HCT116 (cell line): Measurements from ENCODE around the gene TMEM150A. TPM values are rescaled to one million over a fixed set of nuclear protein-coding genes. Genes with fewer than 3 reads are reported as not detected.

Experiments used
- ATAC-seq: fragments of 200-7000 bp; cut with Tn5 transposase; 2 replicates; pipeline ENCODE4 v1.9.1; 2020; ENCODE audit warnings: mild to moderate bottlenecking, moderate library complexity
- BruUV-seq: library from RNA; stranded (reverse); fragments of 400-500 nt; replicated peaks from 2 replicates; lab custom pipeline; 2021; lab: Mats Ljungman, UMichigan
- CTCF ChIA-PET: fragments of 300-600 bp; sonication (Branson Sonifier 250); formaldehyde crosslinking; loops from one replicate; lab custom pipeline; 2021; ENCODE audit warnings: antibody characterized with exemption; lab: Charles Lee
- POLR2A ChIA-PET: fragments of 300-600, 350-600 bp; sonication (Branson Sonifier 250); formaldehyde crosslinking; loops from one replicate; lab custom pipeline; 2021; ENCODE audit warnings: antibody characterized with exemption; lab: Charles Lee
- RAD21 ChIA-PET, 2 experiments: fragments of 300-600 bp; sonication (Branson Sonifier 250); formaldehyde crosslinking; loops; one replicate each; lab custom pipeline; 2023; ENCODE audit warnings: low total read pairs in 2 of 2; ENCODE audit not compliant: uncharacterized antibody in 2 of 2, unreplicated experiment in 2 of 2, low non-redundant PET in 1 of 2; lab: Charles Lee
- DNase-seq: peaks from one replicate; pipeline ENCODE4 v3.0.0-alpha.2; 2010; ENCODE audit warnings: low read depth, low spot score
- H2AFZ ChIP-seq: fragments of 200-600 bp; shearing (Covaris generic), sonication (generic); 2 replicates; pipeline ENCODE4 v1.6.1; 2017; ENCODE audit warnings: low read depth, mixed run types, mixed read lengths, antibody characterized with exemption, low read length; ENCODE audit not compliant: poor library complexity, severe bottlenecking
- H3K27ac ChIP-seq: 2 replicates; pipeline ENCODE4 v1.5.1; 2012; ENCODE audit warnings: low read depth, low read length
- H3K27me3 ChIP-seq: fragments of 200-600 bp; sonication (generic); 2 replicates; pipeline ENCODE4 v1.6.1; 2016; ENCODE audit warnings: mixed run types, low read length, mixed read lengths; ENCODE audit not compliant: insufficient read depth
- H3K36me3 ChIP-seq, 2 experiments: fragments of 200-500 bp in 1 of 2; fragments of 200-600 bp in 1 of 2; sonication (Bioruptor generic) in 1 of 2; sonication (generic) in 1 of 2; 2 replicates each; pipeline versions ENCODE4 v1.5.1 to v1.6.1; 2014 to 2016; ENCODE audit warnings: low read length in 2 of 2, inconsistent platforms in 1 of 2, mixed read lengths in 1 of 2, mixed run types in 1 of 2; ENCODE audit not compliant: insufficient read depth in 2 of 2, control insufficient read depth in 1 of 2
- H3K4me1 ChIP-seq, 2 experiments: fragments of 200-600 bp in 1 of 2; sonication (generic) in 1 of 2; 2 replicates each; pipeline versions ENCODE4 v1.5.1 to v1.6.1; 2012 to 2017; ENCODE audit warnings: low read length in 2 of 2, inconsistent platforms in 1 of 2, mild to moderate bottlenecking in 1 of 2, mixed read lengths in 1 of 2, mixed run types in 1 of 2, moderate library complexity in 1 of 2; ENCODE audit not compliant: insufficient read depth in 2 of 2, control insufficient read depth in 1 of 2
- H3K4me2 ChIP-seq: fragments of 200-600 bp; sonication (generic); 2 replicates; pipeline ENCODE4 v1.6.1; 2017; ENCODE audit warnings: mixed run types, low read length, mixed read lengths
- H3K4me3 ChIP-seq, 2 experiments: fragments of 200-600 bp in 1 of 2; sonication (generic) in 1 of 2; replicated peaks in 1 of 2; 2 replicates each; pipeline ENCODE4 v1.5.1; 2011 to 2016; ENCODE audit warnings: low read length in 2 of 2, control low read depth in 1 of 2, low read depth in 1 of 2, mild to moderate bottlenecking in 1 of 2, mixed read lengths in 1 of 2, mixed run types in 1 of 2
- H3K79me2 ChIP-seq: fragments of 200-600 bp; sonication (generic); 2 replicates; pipeline ENCODE4 v1.6.1; 2017; ENCODE audit warnings: mild to moderate bottlenecking, mixed run types, low read length, moderate library complexity, mixed read lengths; ENCODE audit not compliant: insufficient read depth
- H3K9ac ChIP-seq: fragments of 200-600 bp; sonication (generic); 2 replicates; pipeline ENCODE4 v1.6.1; 2016; ENCODE audit warnings: low read length, mixed read lengths
- H3K9me2 ChIP-seq: fragments of 200-600 bp; sonication (generic), shearing (Covaris generic); 2 replicates; pipeline ENCODE4 v1.6.1; 2017; ENCODE audit warnings: mixed run types, mild to moderate bottlenecking, moderate library complexity; ENCODE audit not compliant: insufficient read depth
- H3K9me3 ChIP-seq, 2 experiments: fragments of 200-500 bp in 1 of 2; fragments of 200-600 bp in 1 of 2; sonication (Bioruptor generic) in 1 of 2; sonication (generic) in 1 of 2; 2 replicates each; pipeline ENCODE4 v1.6.1; 2014 to 2017; ENCODE audit warnings: low read length in 2 of 2, mixed read lengths in 2 of 2, inconsistent platforms in 1 of 2, low read depth in 1 of 2, mild to moderate bottlenecking in 1 of 2, mixed run types in 1 of 2, moderate library complexity in 1 of 2; ENCODE audit not compliant: control insufficient read depth in 1 of 2, insufficient read depth in 1 of 2
- H4K20me1 ChIP-seq: fragments of 200-600 bp; sonication (generic), shearing (Covaris generic); 2 replicates; pipeline ENCODE4 v1.6.1; 2017; ENCODE audit warnings: mixed run types, mild to moderate bottlenecking, moderate library complexity; ENCODE audit not compliant: insufficient read depth
- ATF3 ChIP-seq: IDR thresholded peaks from 2 replicates; pipeline ENCODE4 v1.6.1; 2012
- EGR1 ChIP-seq: IDR thresholded peaks from 2 replicates; pipeline ENCODE4 v1.6.1; 2012; ENCODE audit warnings: low read depth
- ELF1 ChIP-seq: IDR thresholded peaks from 2 replicates; pipeline ENCODE4 v1.6.1; 2012; ENCODE audit warnings: low read depth, borderline replicate concordance
- EZH2 ChIP-seq: fragments of 200-600 bp; sonication (generic); IDR thresholded peaks from 2 replicates; pipeline ENCODE4 v1.6.1; 2017; ENCODE audit warnings: antibody characterized with exemption, mixed run types
- EZH2phosphoT487 ChIP-seq: fragments of 200-600 bp; IDR thresholded peaks from 2 replicates; pipeline ENCODE4 v1.6.1; 2018; ENCODE audit warnings: antibody characterized with exemption, borderline replicate concordance
- FOSL1 ChIP-seq: IDR thresholded peaks from 2 replicates; pipeline ENCODE4 v1.6.1; 2012; ENCODE audit warnings: low read depth
- JUND ChIP-seq: IDR thresholded peaks from 2 replicates; pipeline ENCODE4 v1.6.1; 2012
- POLR2AphosphoS5 ChIP-seq: IDR thresholded peaks from 2 replicates; pipeline ENCODE4 v1.6.1; 2011; ENCODE audit warnings: mild to moderate bottlenecking, low read depth, low read length, moderate library complexity
- RAD21 ChIP-seq: IDR thresholded peaks from 2 replicates; pipeline ENCODE4 v1.6.1; 2012; ENCODE audit warnings: low read depth, mild to moderate bottlenecking
- REST ChIP-seq: IDR thresholded peaks from 2 replicates; pipeline ENCODE4 v1.6.1; 2012; ENCODE audit warnings: low read depth
- SP1 ChIP-seq: IDR thresholded peaks from 2 replicates; pipeline ENCODE4 v1.6.1; 2012; ENCODE audit warnings: low read depth
- TCF7L2 ChIP-seq: IDR thresholded peaks from 2 replicates; pipeline ENCODE4 v1.7.0; 2011; ENCODE audit warnings: borderline replicate concordance, inconsistent platforms; ENCODE audit not compliant: insufficient read depth, insufficient read length; ENCODE audit errors: extremely low read depth
- YY1 ChIP-seq: IDR thresholded peaks from 2 replicates; pipeline ENCODE4 v1.6.1; 2011; ENCODE audit warnings: low read length, low read depth, moderate library complexity, mild to moderate bottlenecking; ENCODE audit not compliant: insufficient replicate concordance; ENCODE audit errors: extremely low read depth
- ZNF274 ChIP-seq: fragments of 200-500 bp; sonication (Bioruptor generic); IDR thresholded peaks from 2 replicates; pipeline ENCODE4 v1.6.1; 2014; ENCODE audit warnings: mild to moderate bottlenecking, low read depth, low read length, inconsistent platforms
- intact Hi-C: fragments of 100-400 bp; cut with micrococcal nuclease; formaldehyde crosslinking; loops from 2 replicates; pipeline ENCODE4 v1.10.0; 2022
- total RNA-seq: library from RNA; stranded (reverse); gene quantifications from one replicate; pipeline ENCODE4 v1.2.1, GENCODE V29; 2021; ENCODE audit not compliant: unreplicated experiment
- TF ChIP-seq, protein P1 (sequence below): IDR thresholded peaks from 2 replicates; pipeline ENCODE4 v1.6.1; 2012

TMEM150A gene
- total RNA-seq, 1 experiment from 2014 or later: 9.9 TPM

DNA sequence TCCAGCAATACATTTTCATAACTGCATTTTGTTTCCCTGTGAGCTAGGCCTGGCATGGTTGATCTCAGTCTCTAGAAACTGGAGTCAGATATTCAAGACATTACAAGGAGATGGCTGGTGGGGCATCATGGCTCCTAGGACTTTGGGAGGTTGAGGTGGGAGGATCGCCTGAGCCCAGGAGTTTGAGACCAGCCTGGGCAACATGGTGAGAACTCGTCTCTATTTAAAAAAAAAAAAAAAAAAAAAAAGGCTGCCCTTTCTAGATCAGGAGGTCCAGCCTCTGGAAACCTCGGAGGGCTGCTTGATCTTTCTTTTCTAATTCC lies 25.5 kb downstream of the TMEM150A start:
- H2AFZ ChIP-seq: peak overlapping the region; percentile 57
- peak overlapping the region; percentile 43 for H3K27ac ChIP-seq
- TF ChIP-seq, protein P1, sequence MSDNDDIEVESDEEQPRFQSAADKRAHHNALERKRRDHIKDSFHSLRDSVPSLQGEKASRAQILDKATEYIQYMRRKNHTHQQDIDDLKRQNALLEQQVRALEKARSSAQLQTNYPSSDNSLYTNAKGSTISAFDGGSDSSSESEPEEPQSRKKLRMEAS: no peak
- TF ChIP-seq TCF7L2 (no peak), ELF1 (no peak), RAD21 (no peak), SP1 (no peak), EGR1 (no peak), ATF3 (no peak), JUND (no peak), YY1 (no peak), POLR2AphosphoS5 (no peak), FOSL1 (no peak), REST (no peak), EZH2 (no peak), EZH2phosphoT487 (no peak), ZNF274 (no peak)
- no TSS peak for BruUV-seq
- no peaks in the 10 kb centered on the region for H3K79me2 ChIP-seq
- peaks cover 0 to 2% of the 10 kb centered on the region in 2 experiments; a peak in 1 of 4 replicates for H3K36me3 ChIP-seq
- H3K4me2 ChIP-seq: peak overlapping the region; percentile 81
- H3K4me1 ChIP-seq: peaks cover 18 to 26% of the 10 kb centered on the region in 2 experiments
- no peaks in the 10 kb centered on the region for H4K20me1 ChIP-seq
- H3K9me3 ChIP-seq: no peaks in the 10 kb centered on the region
- DNase-seq (no peak), ATAC-seq (peak; percentile 8; the same call in 1 of the 2 replicates)
- H3K9me2 ChIP-seq: no peaks in the 10 kb centered on the region
- ChIA-PET RAD21 (interaction anchor here in 1 of 2 experiments (0.7 to 1.0 kb wide), 2 partner anchors 13 to 37 kb away, joined by 3 to 4 read pairs; no protein-coding TSS in a partner anchor), POLR2A (interaction anchor here (0.7 to 2.1 kb wide), 11 partner anchors 15 to 631 kb away, joined by 3 to 9 read pairs (median 3); partner anchors contain the start of genes C2orf68, MAT2A, RNF181 and TMEM150A), CTCF (interaction anchor here (1.4 kb wide), 1 partner anchor 25 kb away, joined by 7 read pairs; no protein-coding TSS in a partner anchor)
- H3K9ac ChIP-seq: peak overlapping the region; percentile 65
- H3K27me3 ChIP-seq: no peaks in the 10 kb centered on the region
- intact Hi-C loops: no loop called here
- peak overlapping the region; percentile 67 to 86 for H3K4me3 ChIP-seq
